Activated CD8-positive, alpha-beta T cell treated with anti-CD3 and anti-CD28 coated beads for 36 hours (primary cell): Measurements from ENCODE around the gene VSX2. TPM values are rescaled to one million over a fixed set of nuclear protein-coding genes. Genes with fewer than 3 reads are reported as not detected.

Source experiments
- ATAC-seq: fragments of 200-7000 bp; cut with Tn5 transposase; one replicate; pipeline ENCODE4 v1.10.0; 2021; ENCODE audit warnings: mild to moderate bottlenecking, moderate library complexity
- CTCF ChIA-PET: fragments of 350-600 bp; sonication (Branson Sonifier 250); formaldehyde crosslinking; loops from one replicate; lab custom pipeline; 2021; ENCODE audit warnings: antibody characterized with exemption; lab: Charles Lee
- POLR2A ChIA-PET: fragments of 350-600 bp; sonication (Branson Sonifier 250); formaldehyde crosslinking; loops from one replicate; lab custom pipeline; 2021; ENCODE audit warnings: antibody characterized with exemption; lab: Charles Lee
- DNase-seq: peaks from one replicate; pipeline ENCODE4 v3.0.0-alpha.2; 2020
- H3K27ac Mint-ChIP-seq: one replicate; pipeline ENCODE4 v1.8.0; 2021; ENCODE audit warnings: mild to moderate bottlenecking, mixed read lengths
- H3K27me3 Mint-ChIP-seq: one replicate; pipeline ENCODE4 v1.8.0; 2021; ENCODE audit warnings: mixed read lengths
- H3K36me3 Mint-ChIP-seq: one replicate; pipeline ENCODE4 v1.8.0; 2021; ENCODE audit warnings: low read depth, mixed read lengths
- H3K4me1 Mint-ChIP-seq: one replicate; pipeline ENCODE4 v1.8.0; 2021; ENCODE audit warnings: low read depth, mixed read lengths
- H3K4me3 Mint-ChIP-seq: one replicate; pipeline ENCODE4 v1.8.0; 2021; ENCODE audit warnings: mild to moderate bottlenecking, moderate library complexity, mixed read lengths
- H3K9me3 Mint-ChIP-seq: one replicate; pipeline ENCODE4 v1.8.0; 2021; ENCODE audit warnings: mixed read lengths
- CTCF ChIP-seq: fragments of 200-600 bp; IDR thresholded peaks from one replicate; pipeline ENCODE4 v1.8.0; 2022; ENCODE audit warnings: antibody characterized with exemption, mild to moderate bottlenecking
- intact Hi-C: fragments of 100-400 bp; cut with micrococcal nuclease; formaldehyde crosslinking; loops from one replicate; pipeline ENCODE4 v1.10.0; 2022
- total RNA-seq, 2 experiments: library from RNA; stranded (reverse); gene quantifications; one replicate each; pipeline ENCODE4 v1.2.3, GENCODE V29; 2021

VSX2 gene
- total RNA-seq, 2 experiments from 2014 or later = not detected

GRCh38 chr14:74220991-74221390 is 18.3 kb upstream of the VSX2 start:
- intact Hi-C loops = no loop called here
- TF ChIP-seq CTCF = no peak
- Mint-ChIP-seq H3K27me3 (peaks cover 11% of the 10 kb centered on the region), H3K4me3 (no peak overlapping the region), H3K27ac (no peak overlapping the region), H3K36me3 (no peaks in the 10 kb centered on the region), H3K9me3 (no peaks in the 10 kb centered on the region), H3K4me1 (no peaks in the 10 kb centered on the region)
- POLR2A ChIA-PET = no interaction called here
- no peak for ATAC-seq
- DNase-seq = no peak
- CTCF ChIA-PET = interaction anchor here (0.7 to 2.1 kb wide), 2 partner anchors 31 to 37 kb away, joined by 3 to 6 read pairs; no protein-coding TSS in a partner anchor

- Mint-ChIP-seq H3K36me3 (no peaks in the 10 kb centered on the region), H3K4me3 (no peak overlapping the region), H3K9me3 (no peaks in the 10 kb centered on the region), H3K27me3 (peaks cover 11% of the 10 kb centered on the region), H3K4me1 (no peaks in the 10 kb centered on the region), H3K27ac (no peak overlapping the region)
- no peak for TF ChIP-seq CTCF
- DNase-seq (no peak), ATAC-seq (no peak)
- ChIA-PET POLR2A (no interaction called here), CTCF (interaction anchor here (0.7 to 2.1 kb wide), 2 partner anchors 30 to 36 kb away, joined by 3 to 6 read pairs; no protein-coding TSS in a partner anchor)
- intact Hi-C loops = no loop called here
Measured at GRCh38 chr14:74221741-74222140, 17.5 kb upstream of the VSX2 start.

GRCh38 chr14:74223016-74223415 is 16.2 kb upstream of the VSX2 start:
- no peak for ATAC-seq
- ChIA-PET POLR2A (no interaction called here), CTCF (interaction anchor here (2.1 kb wide), 1 partner anchor 29 kb away, joined by 6 read pairs; no protein-coding TSS in a partner anchor)
- intact Hi-C loops = no loop called here
- no peaks in the 10 kb centered on the region for H3K36me3 Mint-ChIP-seq
- H3K9me3 Mint-ChIP-seq = no peaks in the 10 kb centered on the region
- no peak overlapping the region for H3K27ac Mint-ChIP-seq
- H3K27me3 Mint-ChIP-seq = peaks cover 16% of the 10 kb centered on the region
- TF ChIP-seq CTCF = no peak
- no peaks in the 10 kb centered on the region for H3K4me1 Mint-ChIP-seq
- DNase-seq = no peak
- H3K4me3 Mint-ChIP-seq = no peak overlapping the region

- no peak overlapping the region for H3K4me3 Mint-ChIP-seq
Measured at GRCh38 chr14:74231784-74232183, 7.5 kb upstream of the VSX2 start.

GRCh38 chr14:74235017-74235416 is 4.2 kb upstream of the VSX2 start:
- H3K27me3 Mint-ChIP-seq = peaks cover 25% of the 10 kb centered on the region
- POLR2A ChIA-PET = no interaction called here
- H3K4me1 Mint-ChIP-seq = no peaks in the 10 kb centered on the region
- TF ChIP-seq CTCF = no peak
- no peak overlapping the region for H3K4me3 Mint-ChIP-seq
- ATAC-seq (no peak), DNase-seq (no peak)
- no peak overlapping the region for H3K27ac Mint-ChIP-seq
- peaks cover 5% of the 10 kb centered on the region for H3K9me3 Mint-ChIP-seq
- no peaks in the 10 kb centered on the region for H3K36me3 Mint-ChIP-seq
- intact Hi-C loops = no loop called here
- CTCF ChIA-PET = no interaction called here

More at GRCh38 chr14:74231784-74232183, 7.5 kb upstream of the VSX2 start:
- ChIA-PET CTCF (interaction anchor here (1.2 kb wide), 1 partner anchor 226 kb away, joined by 4 read pairs; no protein-coding TSS in a partner anchor), POLR2A (no interaction called here)
- no peak for TF ChIP-seq CTCF
- ATAC-seq = no peak
- no peaks in the 10 kb centered on the region for H3K4me1 Mint-ChIP-seq
- no peak for DNase-seq
- H3K27ac Mint-ChIP-seq = no peak overlapping the region
- H3K9me3 Mint-ChIP-seq = peaks cover 5% of the 10 kb centered on the region
- no peaks in the 10 kb centered on the region for H3K36me3 Mint-ChIP-seq
- H3K27me3 Mint-ChIP-seq = peaks cover 26% of the 10 kb centered on the region
- intact Hi-C loops = no loop called here
